Lung (tissue), 12 donors: ENCODE measurements around the gene PTPRG. TPM values are rescaled to one million over a fixed set of nuclear protein-coding genes. Genes with fewer than 3 reads are reported as not detected.
A peak's percentile ranks its signal among the peaks of the same experiment; 100 is the strongest.

Source experiments
- ATAC-seq: fragments of 200-7000 bp; cut with Tn5 transposase; one replicate; pipeline ENCODE4 v1.9.1; 2020; ENCODE audit warnings: moderate number of reproducible peaks; ENCODE audit not compliant: insufficient read depth, low FRiP score
- DNase-seq, 3 donors: peaks; one replicate each; pipeline ENCODE4 v3.0.0-alpha.2; 2013 to 2017
- H3K27ac ChIP-seq, 2 donors: one replicate each; pipeline ENCODE4 v1.5.1; 2013; ENCODE audit warnings: mild to moderate bottlenecking in 2 of 2, moderate library complexity in 2 of 2, control low read depth in 1 of 2, inconsistent platforms in 1 of 2, low read depth in 1 of 2, low read length in 1 of 2
- H3K27me3 ChIP-seq, 3 donors: one replicate each; pipeline ENCODE4 v1.5.1; 2013; ENCODE audit warnings: low read length in 2 of 3; ENCODE audit not compliant: control insufficient read depth in 3 of 3, insufficient read depth in 3 of 3
- H3K36me3 ChIP-seq, 4 donors: one replicate each; pipeline ENCODE4 v1.5.1; 2013; ENCODE audit warnings: low read length in 4 of 4, mild to moderate bottlenecking in 1 of 4, moderate library complexity in 1 of 4; ENCODE audit not compliant: control insufficient read depth in 4 of 4, insufficient read depth in 4 of 4
- H3K4me1 ChIP-seq, 5 donors: one replicate each; pipeline ENCODE4 v1.5.1; 2013; ENCODE audit warnings: low read length in 5 of 5, mild to moderate bottlenecking in 2 of 5, moderate library complexity in 1 of 5; ENCODE audit not compliant: control insufficient read depth in 5 of 5, insufficient read depth in 5 of 5
- H3K4me3 ChIP-seq: one replicate; pipeline ENCODE4 v1.5.1; 2013; ENCODE audit warnings: mild to moderate bottlenecking, control low read depth, moderate library complexity
- H3K9ac ChIP-seq, 2 donors: one replicate each; pipeline ENCODE4 v1.5.1; 2013; ENCODE audit warnings: low read length in 2 of 2, control low read depth in 1 of 2; ENCODE audit not compliant: insufficient read depth in 1 of 2
- H3K9me3 ChIP-seq, 4 donors: one replicate each; pipeline ENCODE4 v1.5.1; 2013; ENCODE audit warnings: low read length in 3 of 4, mild to moderate bottlenecking in 1 of 4, moderate library complexity in 1 of 4; ENCODE audit not compliant: control insufficient read depth in 4 of 4, insufficient read depth in 3 of 4
- WGBS, 2 donors: extraction: QIAGEN DNeasy Blood & Tissue Kit; methylation state at CpG; one replicate each; pipeline ENCODE4 v1.1.7; 2013; 5-methylcytosine and 5-hydroxymethylcytosine counted together
- polyA plus RNA-seq, 2 donors: library from polyadenylated mRNA; stranded (reverse); fragments of 200-250 nt; gene quantifications; one replicate each; pipeline ENCODE4 v1.2.1, GENCODE V29; 2013
- total RNA-seq, 2 donors: library from RNA; depleted of rRNA in 1 of 2; stranded (reverse); fragments of >200 nt in 1 of 2; gene quantifications; one replicate each; pipeline ENCODE4 v1.2.1, GENCODE V29; 2014 to 2021
- TF ChIP-seq, protein P1 (sequence below): IDR thresholded peaks from 2 replicates; pipeline ENCODE4 v1.5.1; 2012; ENCODE audit warnings: mild to moderate bottlenecking; ENCODE audit errors: control extremely low read depth, extremely low read depth
- donor health status: control.
- donor health status: control.
- donor health status: Bipolar disorder and iron deficiency.
- donor health status: healthy.
- donor health status: DM: yes; HTN: yes; CAD: no.

PTPRG gene
- total and polyA plus RNA-seq, 4 donors = 8.5 to 131 (median 75.9) TPM

DNA sequence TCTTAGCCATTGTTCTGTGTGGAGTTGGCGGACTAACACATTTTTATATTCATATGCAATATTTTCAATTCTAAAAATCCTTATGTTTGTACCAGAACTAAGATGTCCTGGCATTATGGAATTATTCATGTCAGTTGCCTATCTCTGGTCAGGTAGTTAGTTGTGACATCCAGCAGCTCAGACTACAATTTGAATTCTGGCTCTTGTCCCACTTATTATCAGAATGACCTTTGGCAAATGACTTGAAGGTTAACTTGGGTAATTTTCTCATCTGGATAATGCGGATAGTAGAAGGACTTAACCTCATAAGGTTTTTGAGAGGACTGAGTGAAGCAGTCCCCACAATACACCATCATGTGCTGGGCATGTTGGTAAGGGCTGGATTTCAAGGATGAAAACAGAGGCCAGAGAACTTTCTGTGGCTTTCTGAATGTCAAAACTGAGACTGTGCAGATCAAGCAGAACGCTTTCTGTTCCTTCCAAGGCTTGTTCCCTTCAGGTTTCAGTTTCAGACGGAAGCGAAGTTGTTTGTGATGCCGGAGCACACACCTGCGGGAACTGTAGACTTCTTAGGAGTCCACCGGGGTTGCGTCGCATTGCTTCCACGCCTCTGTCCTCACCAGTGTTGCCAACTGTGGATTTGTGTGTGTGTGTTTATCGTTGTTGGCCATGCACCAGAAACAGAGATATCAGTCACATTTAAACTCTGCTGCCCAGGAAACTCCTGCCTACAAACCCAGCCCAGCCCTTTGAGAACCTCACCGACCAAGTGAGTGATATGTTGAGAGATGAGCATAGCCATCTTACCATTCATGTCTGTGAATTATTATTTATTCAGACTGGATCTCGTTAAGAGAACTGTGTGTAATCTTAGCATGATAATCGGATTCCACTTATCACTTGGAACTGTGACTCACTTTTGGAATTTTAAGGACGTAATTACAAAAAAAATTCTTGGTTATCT lies 76.0 kb downstream of the PTPRG start:
- Histone ChIP-seq H3K9ac (no peak overlapping the region), H3K4me3 (no peak overlapping the region)
- WGBS, 2 donors = 58 to 71% methylated on average over 16 of the region's 16 CpGs

DNA sequence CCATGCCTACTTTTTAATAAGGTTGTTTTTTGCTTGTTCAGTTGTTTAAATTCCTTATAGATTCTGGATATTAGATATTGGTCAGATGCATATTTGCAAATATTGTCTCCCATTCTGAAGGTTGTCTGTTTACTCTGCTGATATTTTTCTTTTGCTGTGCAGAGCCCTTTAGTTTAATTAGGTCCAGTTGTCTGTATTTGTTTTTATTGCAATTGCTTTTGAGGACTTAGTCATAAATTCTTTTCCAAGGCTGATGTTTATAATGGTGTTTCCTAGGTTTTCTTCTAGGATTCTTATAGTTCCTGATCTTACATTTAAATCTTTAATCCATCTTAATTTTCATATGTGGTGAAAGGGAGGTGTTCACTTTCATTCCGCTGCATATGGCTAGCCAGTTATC lies 77.4 kb downstream of the PTPRG start:
- no peak overlapping the region for H3K9ac ChIP-seq
- TF ChIP-seq, protein P1, sequence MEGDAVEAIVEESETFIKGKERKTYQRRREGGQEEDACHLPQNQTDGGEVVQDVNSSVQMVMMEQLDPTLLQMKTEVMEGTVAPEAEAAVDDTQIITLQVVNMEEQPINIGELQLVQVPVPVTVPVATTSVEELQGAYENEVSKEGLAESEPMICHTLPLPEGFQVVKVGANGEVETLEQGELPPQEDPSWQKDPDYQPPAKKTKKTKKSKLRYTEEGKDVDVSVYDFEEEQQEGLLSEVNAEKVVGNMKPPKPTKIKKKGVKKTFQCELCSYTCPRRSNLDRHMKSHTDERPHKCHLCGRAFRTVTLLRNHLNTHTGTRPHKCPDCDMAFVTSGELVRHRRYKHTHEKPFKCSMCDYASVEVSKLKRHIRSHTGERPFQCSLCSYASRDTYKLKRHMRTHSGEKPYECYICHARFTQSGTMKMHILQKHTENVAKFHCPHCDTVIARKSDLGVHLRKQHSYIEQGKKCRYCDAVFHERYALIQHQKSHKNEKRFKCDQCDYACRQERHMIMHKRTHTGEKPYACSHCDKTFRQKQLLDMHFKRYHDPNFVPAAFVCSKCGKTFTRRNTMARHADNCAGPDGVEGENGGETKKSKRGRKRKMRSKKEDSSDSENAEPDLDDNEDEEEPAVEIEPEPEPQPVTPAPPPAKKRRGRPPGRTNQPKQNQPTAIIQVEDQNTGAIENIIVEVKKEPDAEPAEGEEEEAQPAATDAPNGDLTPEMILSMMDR = no peak
- whole genome bisulfite sequencing, 2 donors = 93 to 97% methylated on average over 1 of the region's 1 CpG

More for the DNA sequence above, 76.0 kb downstream of the PTPRG start:
- peak in 2 of 3 donors; percentile 20 to 30 for DNase-seq
- no peaks in the 10 kb centered on the region for H3K36me3 ChIP-seq
- no peaks in the 10 kb centered on the region for H3K27me3 ChIP-seq
- ATAC-seq = peak; percentile 38
- H3K27ac ChIP-seq = peak overlapping the region; percentile 43 to 75
- TF ChIP-seq, protein P1 = no peak
- no peaks in the 10 kb centered on the region for H3K9me3 ChIP-seq
- H3K4me1 ChIP-seq = peaks cover 3 to 21% (median 8%) of the 10 kb centered on the region in 5 donors

DNA sequence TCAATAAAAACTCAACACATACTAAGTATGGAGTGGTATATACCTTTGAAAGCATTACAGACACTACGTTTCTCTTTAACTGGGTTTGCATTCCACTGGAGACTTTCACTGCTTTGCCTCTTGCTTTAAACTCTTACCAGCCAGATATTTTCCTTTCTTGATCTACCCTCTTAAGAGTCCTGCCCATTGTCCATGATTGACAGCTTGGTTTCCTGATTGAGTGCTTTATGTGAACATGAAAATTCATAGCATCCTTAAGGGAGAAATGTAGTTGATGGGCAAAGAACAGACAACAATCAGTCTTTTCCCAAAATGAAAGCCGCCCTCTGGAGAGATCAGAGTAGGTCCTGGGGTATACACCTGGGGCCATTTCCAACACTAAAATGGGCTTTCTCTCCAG lies 78.6 kb downstream of the PTPRG start:
- TF ChIP-seq, protein P1 = no peak
- Histone ChIP-seq H3K27ac (no peak overlapping the region), H3K27me3 (no peaks in the 10 kb centered on the region), H3K9ac (no peak overlapping the region), H3K4me1 (peaks cover 0 to 27% (median 4%) of the 10 kb centered on the region in 5 donors), H3K9me3 (no peaks in the 10 kb centered on the region), H3K36me3 (no peaks in the 10 kb centered on the region), H3K4me3 (no peak overlapping the region)
- DNase-seq = no peak
- ATAC-seq = no peak
- WGBS, 2 donors = 87 to 90% methylated on average over 2 of the region's 2 CpGs

More for the DNA sequence above, 77.4 kb downstream of the PTPRG start:
- Histone ChIP-seq H3K36me3 (no peaks in the 10 kb centered on the region), H3K27ac (no peak overlapping the region), H3K9me3 (no peaks in the 10 kb centered on the region), H3K27me3 (no peaks in the 10 kb centered on the region), H3K4me1 (peaks cover 3 to 25% (median 8%) of the 10 kb centered on the region in 5 donors), H3K4me3 (no peak overlapping the region)
- ATAC-seq (no peak), DNase-seq (no peak)
